HepG2 (cell line): ENCODE data around the gene BICRAL. TPM values are rescaled to one million over a fixed set of nuclear protein-coding genes. Genes with fewer than 3 reads are reported as not detected.

Experiments
- EZH2 ChIP-seq: conservative IDR thresholded peaks from 2 replicates; pipeline ENCODE4 v1.6.1; 2012; ENCODE audit warnings: mild to moderate bottlenecking, low read depth, low read length, moderate library complexity
- NFKBIZ ChIP-seq: IDR thresholded peaks from 2 replicates; pipeline ENCODE4 v1.6.1; 2018; ENCODE audit warnings: missing genetic modification reagents, missing compliant biosample characterization
- POLR2G ChIP-seq: fragments of 200-400 bp; formaldehyde crosslinking; IDR thresholded peaks from 2 replicates; pipeline ENCODE4 v1.6.1; 2018; ENCODE audit warnings: mild to moderate bottlenecking, low read depth, low read length, moderate library complexity
- RBAK ChIP-seq: sonication (generic); formaldehyde crosslinking; IDR thresholded peaks from 2 replicates; pipeline ENCODE4 v1.5.1; 2020; ENCODE audit warnings: mild to moderate bottlenecking, missing genetic modification reagents
- RXRA ChIP-seq: sonication (generic); formaldehyde crosslinking; IDR thresholded peaks from 2 replicates; pipeline ENCODE4 v1.5.1; 2020; ENCODE audit warnings: missing genetic modification reagents
- SOX13 ChIP-seq, 3 experiments: fragments of 450-650 bp in 1 of 3; sonication (generic) in 1 of 3; formaldehyde crosslinking in 1 of 3; IDR thresholded peaks in 2 of 3; conservative IDR thresholded peaks in 1 of 3; 2 replicates each; pipeline versions ENCODE4 v1.5.0 to v1.6.1; 2016 to 2020; ENCODE audit warnings: antibody characterized with exemption in 1 of 3, mild to moderate bottlenecking in 1 of 3, missing compliant biosample characterization in 1 of 3, missing genetic modification reagents in 1 of 3, moderate library complexity in 1 of 3
- SSRP1 ChIP-seq: IDR thresholded peaks from 2 replicates; pipeline ENCODE4 v1.6.1; 2016; ENCODE audit warnings: control low read depth
- YEATS2 ChIP-seq: sonication (generic); formaldehyde crosslinking; IDR thresholded peaks from 2 replicates; pipeline ENCODE4 v1.4.0; 2020; ENCODE audit warnings: missing genetic modification reagents, borderline replicate concordance
- ZBTB3 ChIP-seq: sonication (generic); formaldehyde crosslinking; IDR thresholded peaks from 2 replicates; pipeline ENCODE4 v1.4.0; 2020; ENCODE audit warnings: low read depth, mild to moderate bottlenecking, moderate library complexity, missing genetic modification reagents, borderline replicate concordance
- ZC3H4 ChIP-seq: sonication (generic); formaldehyde crosslinking; IDR thresholded peaks from 2 replicates; pipeline ENCODE4 v1.4.0; 2020; ENCODE audit warnings: missing genetic modification reagents, borderline replicate concordance
- ZNF138 ChIP-seq: sonication (generic); formaldehyde crosslinking; IDR thresholded peaks from 2 replicates; pipeline ENCODE4 v1.5.0; 2020; ENCODE audit warnings: mild to moderate bottlenecking, low read depth, missing genetic modification reagents
- ZNF20 ChIP-seq: sonication (generic); formaldehyde crosslinking; IDR thresholded peaks from 2 replicates; pipeline ENCODE4 v1.4.0; 2020; ENCODE audit warnings: mild to moderate bottlenecking, moderate library complexity, missing genetic modification reagents
- ZNF3 ChIP-seq: IDR thresholded peaks from 2 replicates; pipeline ENCODE4 v1.7.0; 2017; ENCODE audit warnings: inconsistent platforms
- ZNF430 ChIP-seq: sonication (generic); formaldehyde crosslinking; IDR thresholded peaks from 2 replicates; pipeline ENCODE4 v1.9.0; 2021; ENCODE audit warnings: mild to moderate bottlenecking, missing genetic modification reagents
- ZNF607 ChIP-seq: sonication (generic); formaldehyde crosslinking; IDR thresholded peaks from 2 replicates; pipeline ENCODE4 v1.5.1; 2020; ENCODE audit warnings: missing genetic modification reagents, mild to moderate bottlenecking, borderline replicate concordance
- ZSCAN9 ChIP-seq: IDR thresholded peaks from 2 replicates; pipeline ENCODE4 v1.6.1; 2016; ENCODE audit warnings: borderline replicate concordance
- polyA plus RNA-seq, 8 experiments: library from polyadenylated mRNA; depleted of rRNA in 3 of 8; stranded (reverse) in 7 of 8; unstranded in 1 of 8; fragments of >200 nt; fragmentation: Illumina TruSeq in 4 of 8; extraction: Trizol in 4 of 8; gene quantifications; 2 replicates each; pipeline versions ENCODE4 v1.2.1 to v1.2.3, GENCODE V29; 2011 to 2016; ENCODE audit warnings: low read depth in 4 of 8, missing spikeins in 1 of 8, mixed read lengths in 1 of 8; ENCODE audit not compliant: insufficient read depth in 1 of 8
- total RNA-seq, 5 experiments: library from RNA; depleted of rRNA; stranded (reverse); fragments of >200 nt; fragmentation: Illumina TruSeq; extraction: Trizol; gene quantifications; 2 replicates each; pipeline ENCODE4 v1.2.3, GENCODE V29; 2016; ENCODE audit warnings: low read depth in 1 of 5
- TF ChIP-seq, protein P1 (sequence below): sonication (generic); formaldehyde crosslinking; IDR thresholded peaks from 2 replicates; pipeline ENCODE4 v1.5.0; 2020; ENCODE audit warnings: mild to moderate bottlenecking, missing genetic modification reagents
- TF ChIP-seq, protein P2 (sequence below): sonication (generic); formaldehyde crosslinking; IDR thresholded peaks from 2 replicates; pipeline ENCODE4 v1.4.0; 2020; ENCODE audit warnings: missing genetic modification reagents
- TF ChIP-seq, protein P3 (sequence below): sonication (generic); formaldehyde crosslinking; IDR thresholded peaks from 2 replicates; pipeline ENCODE4 v1.5.0; 2020; ENCODE audit warnings: missing genetic modification reagents, mild to moderate bottlenecking, borderline replicate concordance
- TF ChIP-seq, protein P4 (sequence below): sonication (generic); formaldehyde crosslinking; IDR thresholded peaks from 2 replicates; pipeline ENCODE4 v1.4.0; 2020; ENCODE audit warnings: missing genetic modification reagents

The BICRAL gene
- total and polyA plus RNA-seq, 2 of the 13 experiments (the other 11 are each of a cell fraction or from before 2014, with no cell fraction given), result 5.0 to 13.5 TPM

DNA sequence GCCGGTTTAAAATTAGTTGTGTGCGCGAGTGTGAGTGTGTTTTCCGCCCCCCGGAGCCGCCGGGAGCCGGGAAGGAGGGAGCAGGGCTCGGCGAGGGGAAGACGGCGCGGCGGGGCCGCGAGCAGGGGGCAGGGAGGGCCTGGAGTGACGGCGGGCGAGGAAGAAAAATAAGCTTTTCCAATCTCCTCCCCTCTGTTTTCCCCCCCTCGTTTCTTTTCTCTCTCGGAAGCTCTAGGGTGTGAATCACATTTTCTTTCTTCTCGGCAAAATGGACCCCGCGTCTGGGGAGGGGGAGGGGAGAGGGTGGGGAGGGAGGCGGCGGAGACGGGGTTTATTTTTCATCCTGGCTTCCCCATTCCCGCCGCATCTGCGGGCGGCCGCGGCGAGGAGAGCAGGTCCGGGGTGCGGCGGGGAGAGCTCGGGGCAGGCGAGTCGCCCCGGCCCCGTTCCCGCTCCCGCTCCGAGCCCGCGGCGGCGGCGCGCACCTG is 881 bp downstream of the BICRAL start (continued):
- no peak for TF ChIP-seq ZBTB3 (CRISPR knock-in tag)
- TF ChIP-seq SSRP1, result no peak
- no peak for TF ChIP-seq RBAK
- TF ChIP-seq YEATS2 (CRISPR knock-in tag), result 0 out of 2 replicates have a peak, but pooled peaks have one; percentile 1
- no peak for TF ChIP-seq ZNF607 (CRISPR knock-in tag)
- no peak for TF ChIP-seq ZSCAN9
- no peak for TF ChIP-seq EZH2
- TF ChIP-seq ZC3H4, result peak; percentile 37; the same call in 1 of the 2 replicates
- TF ChIP-seq, protein P1, sequence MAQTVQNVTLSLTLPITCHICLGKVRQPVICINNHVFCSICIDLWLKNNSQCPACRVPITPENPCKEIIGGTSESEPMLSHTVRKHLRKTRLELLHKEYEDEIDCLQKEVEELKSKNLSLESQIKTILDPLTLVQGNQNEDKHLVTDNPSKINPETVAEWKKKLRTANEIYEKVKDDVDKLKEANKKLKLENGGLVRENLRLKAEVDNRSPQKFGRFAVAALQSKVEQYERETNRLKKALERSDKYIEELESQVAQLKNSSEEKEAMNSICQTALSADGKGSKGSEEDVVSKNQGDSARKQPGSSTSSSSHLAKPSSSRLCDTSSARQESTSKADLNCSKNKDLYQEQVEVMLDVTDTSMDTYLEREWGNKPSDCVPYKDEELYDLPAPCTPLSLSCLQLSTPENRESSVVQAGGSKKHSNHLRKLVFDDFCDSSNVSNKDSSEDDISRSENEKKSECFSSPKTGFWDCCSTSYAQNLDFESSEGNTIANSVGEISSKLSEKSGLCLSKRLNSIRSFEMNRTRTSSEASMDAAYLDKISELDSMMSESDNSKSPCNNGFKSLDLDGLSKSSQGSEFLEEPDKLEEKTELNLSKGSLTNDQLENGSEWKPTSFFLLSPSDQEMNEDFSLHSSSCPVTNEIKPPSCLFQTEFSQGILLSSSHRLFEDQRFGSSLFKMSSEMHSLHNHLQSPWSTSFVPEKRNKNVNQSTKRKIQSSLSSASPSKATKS (CRISPR knock-in tag), result 0 out of 2 replicates have a peak, but pooled peaks have one; percentile 16
- no peak for TF ChIP-seq NFKBIZ (CRISPR knock-in tag)
- TF ChIP-seq, protein P2, sequence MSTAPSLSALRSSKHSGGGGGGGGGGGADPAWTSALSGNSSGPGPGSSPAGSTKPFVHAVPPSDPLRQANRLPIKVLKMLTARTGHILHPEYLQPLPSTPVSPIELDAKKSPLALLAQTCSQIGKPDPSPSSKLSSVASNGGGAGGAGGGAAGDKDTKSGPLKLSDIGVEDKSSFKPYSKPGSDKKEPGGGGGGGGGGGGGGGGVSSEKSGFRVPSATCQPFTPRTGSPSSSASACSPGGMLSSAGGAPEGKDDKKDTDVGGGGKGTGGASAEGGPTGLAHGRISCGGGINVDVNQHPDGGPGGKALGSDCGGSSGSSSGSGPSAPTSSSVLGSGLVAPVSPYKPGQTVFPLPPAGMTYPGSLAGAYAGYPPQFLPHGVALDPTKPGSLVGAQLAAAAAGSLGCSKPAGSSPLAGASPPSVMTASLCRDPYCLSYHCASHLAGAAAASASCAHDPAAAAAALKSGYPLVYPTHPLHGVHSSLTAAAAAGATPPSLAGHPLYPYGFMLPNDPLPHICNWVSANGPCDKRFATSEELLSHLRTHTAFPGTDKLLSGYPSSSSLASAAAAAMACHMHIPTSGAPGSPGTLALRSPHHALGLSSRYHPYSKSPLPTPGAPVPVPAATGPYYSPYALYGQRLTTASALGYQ, result no peak
- no peak for TF ChIP-seq ZNF138 (CRISPR knock-in tag)
- peak; percentile 63 for TF ChIP-seq POLR2G
- 0 out of 2 replicates have a peak, but pooled peaks have one; percentile 18 for TF ChIP-seq ZNF3
- TF ChIP-seq SOX13 (IDR thresholded peaks at IDR 0.05), result 0 out of 2 replicates have a peak, but pooled peaks have one; percentile 26
- no peak for TF ChIP-seq SOX13 (CRISPR knock-in tag; conservative IDR thresholded peaks at IDR 0.05 in 1 of 2, IDR thresholded peaks at IDR 0.05 in 1 of 2)
- no peak for TF ChIP-seq RXRA (CRISPR knock-in tag)
- TF ChIP-seq, protein P3, sequence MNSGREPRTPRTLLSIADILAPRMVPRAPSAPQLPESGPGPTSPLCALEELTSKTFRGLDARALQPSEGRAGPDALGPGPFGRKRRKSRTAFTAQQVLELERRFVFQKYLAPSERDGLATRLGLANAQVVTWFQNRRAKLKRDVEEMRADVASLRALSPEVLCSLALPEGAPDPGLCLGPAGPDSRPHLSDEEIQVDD, result no peak
- TF ChIP-seq ZNF20, result no peak
- TF ChIP-seq ZNF430, result no peak
- TF ChIP-seq, protein P4, sequence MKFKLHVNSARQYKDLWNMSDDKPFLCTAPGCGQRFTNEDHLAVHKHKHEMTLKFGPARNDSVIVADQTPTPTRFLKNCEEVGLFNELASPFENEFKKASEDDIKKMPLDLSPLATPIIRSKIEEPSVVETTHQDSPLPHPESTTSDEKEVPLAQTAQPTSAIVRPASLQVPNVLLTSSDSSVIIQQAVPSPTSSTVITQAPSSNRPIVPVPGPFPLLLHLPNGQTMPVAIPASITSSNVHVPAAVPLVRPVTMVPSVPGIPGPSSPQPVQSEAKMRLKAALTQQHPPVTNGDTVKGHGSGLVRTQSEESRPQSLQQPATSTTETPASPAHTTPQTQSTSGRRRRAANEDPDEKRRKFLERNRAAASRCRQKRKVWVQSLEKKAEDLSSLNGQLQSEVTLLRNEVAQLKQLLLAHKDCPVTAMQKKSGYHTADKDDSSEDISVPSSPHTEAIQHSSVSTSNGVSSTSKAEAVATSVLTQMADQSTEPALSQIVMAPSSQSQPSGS (CRISPR knock-in tag), result no peak
